ENCODE measurements around the gene MAPK8IP1.

Gene MAPK8IP1

GRCh38 chr11:45860348-45860747, 25.1 kb upstream of the MAPK8IP1 start:
- no peak for DNase-seq (ENCODE audit: low read depth)

DNA sequence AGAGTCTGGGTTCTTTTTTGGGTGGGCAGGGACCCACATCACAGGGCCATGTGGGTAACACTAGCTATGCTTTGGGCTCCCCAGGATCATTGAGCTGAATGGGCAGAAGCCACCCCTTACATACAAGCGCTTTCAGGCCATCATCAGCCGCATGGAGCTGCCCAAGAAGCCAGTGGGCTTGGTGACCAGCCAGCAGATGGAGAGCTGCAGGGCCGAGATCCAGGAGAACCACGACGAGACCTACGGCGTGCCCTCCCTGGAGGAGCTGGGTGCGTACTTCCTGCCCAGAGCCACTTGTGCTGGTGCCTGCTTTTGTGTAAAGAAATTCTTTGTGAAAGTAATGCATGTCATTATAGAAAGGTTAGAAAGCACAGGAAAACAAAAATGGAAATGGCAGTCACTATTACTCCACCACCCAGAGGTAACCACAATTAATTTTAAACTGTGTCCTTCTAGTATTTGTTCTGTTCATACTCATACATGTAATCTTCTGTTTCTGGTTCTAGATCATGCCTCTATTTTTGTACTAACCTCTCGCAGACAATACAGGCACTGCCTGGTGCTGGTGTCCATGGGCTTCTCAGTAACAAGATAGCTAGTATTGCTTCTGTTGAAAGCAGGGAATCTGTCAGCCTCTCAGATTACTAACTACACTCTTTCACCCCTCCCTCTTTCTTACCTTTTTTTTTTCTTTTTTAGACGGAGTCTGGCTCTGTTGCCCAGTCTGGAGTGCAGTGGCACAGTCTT, 24.5 kb upstream of the MAPK8IP1 start:
- no peak for DNase-seq (ENCODE audit: low read depth)

- no peak for DNase-seq (ENCODE audit: low read depth)
Observed at GRCh38 chr11:45864041-45864440, 21.4 kb upstream of the MAPK8IP1 start.

- no peak for DNase-seq (ENCODE audit: low read depth)
Observed at GRCh38 chr11:45869551-45869950, 15.9 kb upstream of the MAPK8IP1 start.

GRCh38 chr11:45870706-45871105, 14.7 kb upstream of the MAPK8IP1 start:
- DNase-seq (ENCODE audit: low read depth), result no peak

- no peak for DNase-seq (ENCODE audit: low read depth)
Observed at GRCh38 chr11:45871638-45872037, 13.8 kb upstream of the MAPK8IP1 start.

DNA sequence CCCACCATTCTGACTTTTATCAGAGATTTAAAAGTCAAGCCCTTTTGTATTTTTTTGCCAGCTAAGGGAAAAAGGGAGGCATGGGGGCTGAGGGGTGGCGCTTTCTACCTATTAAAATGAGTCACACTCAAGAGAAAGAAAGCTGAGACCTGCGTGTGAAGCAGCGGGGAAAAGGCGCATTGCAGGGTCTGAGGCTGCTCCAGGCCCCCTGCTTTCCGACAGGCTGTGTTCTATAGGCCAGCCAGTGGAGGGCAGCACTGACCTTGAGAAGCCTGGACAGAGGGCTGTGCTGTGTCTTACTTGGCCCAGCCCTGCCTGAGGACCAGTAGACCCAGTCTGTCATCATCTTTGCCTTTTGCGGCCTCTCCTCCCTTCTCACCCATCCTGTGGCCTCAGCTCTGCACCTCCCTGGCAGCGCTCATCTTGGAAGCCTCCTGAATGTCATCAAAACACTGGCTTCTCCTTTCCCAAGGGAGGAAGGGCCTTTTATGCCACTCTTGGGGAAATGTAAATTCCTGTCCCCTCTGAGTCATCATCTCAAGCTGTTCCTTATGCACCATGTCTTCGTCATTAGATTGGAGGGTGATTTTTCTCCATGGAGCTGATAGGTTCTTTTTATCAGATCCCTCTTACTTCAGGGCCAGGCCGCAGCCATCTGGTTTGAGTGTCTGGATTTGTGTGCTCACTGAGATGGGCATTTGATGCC, 12.6 kb upstream of the MAPK8IP1 start:
- peak; percentile 86 for DNase-seq (ENCODE audit: low read depth)

- DNase-seq (ENCODE audit: low read depth), result no peak
Observed at GRCh38 chr11:45876401-45876800, 9.1 kb upstream of the MAPK8IP1 start.

DNA sequence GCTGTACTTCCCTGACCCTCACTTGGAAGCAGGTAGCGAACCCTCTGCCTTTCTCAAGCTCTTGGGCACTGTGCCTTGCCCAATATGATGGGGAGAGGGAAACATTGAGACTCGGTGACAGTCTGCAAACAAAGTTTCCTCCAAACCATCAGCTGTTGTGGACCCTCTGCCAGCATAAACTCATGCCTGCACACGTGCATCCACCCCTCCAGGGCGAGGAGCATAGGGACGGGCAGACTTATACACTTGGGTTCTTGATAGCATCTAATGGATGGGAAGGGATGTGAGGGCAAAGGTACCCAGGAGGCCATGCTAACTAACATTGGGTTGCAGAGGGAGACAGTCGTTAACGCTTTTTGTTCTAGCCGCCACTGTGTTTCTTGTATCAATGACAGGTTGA, 8.2 kb upstream of the MAPK8IP1 start:
- DNase-seq (ENCODE audit: low read depth), result no peak

DNA sequence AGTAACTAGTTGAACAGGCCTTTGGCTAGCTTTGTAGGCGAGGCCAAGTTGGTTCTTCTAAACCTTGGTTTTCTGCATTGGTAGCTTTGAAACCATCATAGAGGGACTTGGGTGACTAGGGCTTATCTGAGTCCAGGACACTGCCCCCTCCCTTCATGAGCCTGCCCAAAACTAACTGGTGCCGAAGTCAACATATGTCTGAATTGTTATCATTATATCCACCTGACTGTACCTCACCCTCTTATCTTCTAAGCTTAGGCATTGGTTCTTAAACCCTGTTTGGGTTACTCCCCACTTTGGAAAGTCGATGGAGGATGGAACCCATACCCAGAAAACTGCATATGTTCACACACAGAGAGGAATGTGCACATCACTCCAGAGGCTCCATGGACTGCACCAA, 7.6 kb upstream of the MAPK8IP1 start:
- no peak for DNase-seq (ENCODE audit: low read depth)

DNA sequence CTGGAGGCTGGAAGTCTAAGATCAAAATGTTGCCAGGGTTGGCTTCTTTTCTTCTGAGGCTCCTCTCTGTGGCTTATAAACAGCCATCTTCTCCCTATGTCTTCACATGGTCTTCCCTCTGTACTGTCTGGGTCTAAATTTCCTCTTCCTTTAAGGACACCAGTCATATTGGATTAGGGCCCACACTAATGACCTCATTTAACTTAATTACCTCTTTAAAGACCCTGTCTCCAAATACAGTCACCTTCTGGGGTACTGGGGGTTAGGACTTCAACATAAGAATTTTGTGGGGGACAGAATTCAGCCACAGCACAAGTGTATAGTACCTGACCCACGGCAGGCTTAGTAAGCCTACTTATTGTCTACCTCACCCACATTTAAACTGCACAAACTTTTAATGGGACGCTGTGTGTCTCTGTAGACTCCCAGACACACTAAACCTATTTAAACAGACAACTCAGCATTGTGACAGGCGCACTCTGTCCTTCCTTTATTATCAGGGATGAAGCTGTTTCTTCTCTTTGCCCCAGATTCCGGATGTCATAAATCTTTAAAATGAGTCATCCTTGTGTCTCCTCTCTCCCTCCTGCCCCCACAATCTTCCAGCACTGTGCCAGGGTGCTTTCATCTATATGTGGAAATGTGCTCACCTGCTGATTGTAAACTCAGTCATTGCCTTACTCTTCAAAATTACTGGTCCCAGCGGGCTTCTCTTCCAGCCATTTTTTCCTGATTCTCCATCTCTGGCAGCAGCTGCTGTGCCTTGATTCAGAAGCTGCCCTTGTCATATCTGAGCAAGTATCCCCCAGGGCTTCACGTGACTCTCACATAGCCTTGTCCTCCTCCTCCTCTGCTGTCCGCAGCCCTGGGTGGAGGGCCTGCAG, 5.4 kb upstream of the MAPK8IP1 start:
- DNase-seq (ENCODE audit: low read depth), result no peak

DNA sequence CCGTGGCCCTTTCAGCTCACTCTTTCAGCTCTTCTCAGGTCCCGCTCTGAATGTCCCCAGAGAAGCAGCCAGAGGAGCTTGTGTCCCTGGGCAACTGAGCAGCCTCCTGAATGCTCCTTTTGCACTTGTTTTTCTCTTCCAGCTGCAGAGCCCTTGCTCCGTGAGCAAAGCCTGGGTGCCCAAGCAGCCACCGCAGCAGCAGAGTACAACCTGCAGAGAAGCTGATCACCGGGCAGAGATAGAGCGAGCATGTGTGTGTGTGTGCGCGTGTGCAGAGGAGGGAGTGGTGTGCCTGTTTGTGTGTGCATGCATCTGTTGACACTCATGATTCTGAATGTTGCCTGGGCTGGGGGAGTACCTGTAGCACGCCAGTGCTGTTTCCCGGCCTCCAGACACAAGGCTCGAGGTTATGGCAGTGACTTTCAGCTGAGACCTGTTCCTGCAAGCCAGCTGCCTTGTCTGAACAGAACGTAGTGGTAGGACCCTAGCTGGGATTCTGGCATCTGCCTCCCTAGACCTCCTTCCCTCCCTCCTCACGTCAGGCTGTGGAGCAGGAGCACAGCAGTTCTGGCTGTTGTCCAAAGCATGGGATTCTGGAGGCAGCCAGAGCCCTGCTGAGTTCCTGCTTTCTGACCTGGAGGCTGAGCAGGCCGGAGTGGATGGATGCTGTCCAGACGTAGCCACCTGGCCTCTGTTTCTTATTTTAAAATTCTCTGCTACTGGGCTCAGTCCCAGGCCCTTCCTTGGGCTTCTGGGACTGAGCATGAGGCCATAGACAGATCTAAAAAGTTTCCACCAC, 4.5 kb upstream of the MAPK8IP1 start:
- no peak for DNase-seq (ENCODE audit: low read depth)

DNA sequence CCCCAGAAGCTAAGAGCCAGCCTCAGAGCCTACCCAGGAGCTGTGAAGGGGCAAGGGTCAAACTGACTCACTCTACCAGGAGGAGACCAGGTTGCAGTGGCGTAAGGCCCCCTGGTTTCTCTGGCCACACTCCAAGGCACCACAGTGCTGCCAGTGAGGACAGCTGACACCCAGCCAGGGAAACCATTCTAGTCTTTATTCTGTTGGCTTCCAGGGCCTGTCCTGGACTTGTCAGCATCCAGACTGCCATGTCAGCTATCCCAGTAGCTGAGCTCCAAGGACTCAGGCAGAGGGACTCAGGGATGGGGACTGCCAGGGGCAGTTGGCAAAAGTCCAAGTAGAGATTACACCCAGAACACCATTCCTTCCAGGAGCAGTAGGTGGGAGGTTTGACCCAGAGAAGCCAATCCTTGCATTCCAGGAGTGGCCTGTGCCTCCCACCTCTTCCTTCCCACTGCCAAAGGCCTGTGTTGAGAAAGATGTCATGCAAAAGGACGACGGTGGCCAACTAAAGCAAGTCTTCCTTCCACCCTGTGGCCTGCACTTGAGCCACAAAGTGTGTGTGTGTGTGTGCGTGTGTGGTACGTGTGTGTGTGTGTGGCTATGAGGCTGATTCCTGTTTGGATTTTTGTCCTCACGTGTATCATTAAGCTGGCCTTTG, 3.6 kb upstream of the MAPK8IP1 start:
- no peak for DNase-seq (ENCODE audit: low read depth)

DNA sequence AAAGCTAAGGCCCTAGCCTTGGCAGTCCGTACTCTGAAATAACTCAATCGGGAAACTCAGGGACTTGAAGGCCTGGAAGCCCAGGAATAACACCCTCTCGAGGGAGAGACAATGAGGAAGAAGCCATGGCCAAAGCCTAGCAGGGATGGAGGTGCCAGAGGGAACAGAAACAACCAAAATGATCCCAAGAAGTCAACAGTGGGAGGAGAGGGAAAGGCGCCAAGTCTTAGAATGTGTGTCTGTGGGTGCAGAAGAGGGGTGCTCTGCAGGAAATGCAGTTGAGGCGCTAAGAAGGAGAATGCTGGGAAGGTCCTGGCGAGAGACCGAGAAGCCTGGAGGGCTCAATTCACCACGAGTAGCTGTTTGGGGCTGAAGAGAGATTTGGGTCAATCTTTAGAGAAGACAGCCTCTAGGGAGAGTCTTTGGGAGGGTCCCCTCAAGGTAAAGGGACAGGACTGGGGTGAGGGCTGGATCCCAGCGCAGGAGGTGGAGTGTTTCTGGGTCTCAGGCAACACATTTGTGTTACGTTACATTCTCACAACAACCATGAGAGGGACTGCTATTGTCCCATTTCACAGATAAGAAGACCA, 760 bp upstream of the MAPK8IP1 start:
- DNase-seq (ENCODE audit: low read depth), result no peak

DNA sequence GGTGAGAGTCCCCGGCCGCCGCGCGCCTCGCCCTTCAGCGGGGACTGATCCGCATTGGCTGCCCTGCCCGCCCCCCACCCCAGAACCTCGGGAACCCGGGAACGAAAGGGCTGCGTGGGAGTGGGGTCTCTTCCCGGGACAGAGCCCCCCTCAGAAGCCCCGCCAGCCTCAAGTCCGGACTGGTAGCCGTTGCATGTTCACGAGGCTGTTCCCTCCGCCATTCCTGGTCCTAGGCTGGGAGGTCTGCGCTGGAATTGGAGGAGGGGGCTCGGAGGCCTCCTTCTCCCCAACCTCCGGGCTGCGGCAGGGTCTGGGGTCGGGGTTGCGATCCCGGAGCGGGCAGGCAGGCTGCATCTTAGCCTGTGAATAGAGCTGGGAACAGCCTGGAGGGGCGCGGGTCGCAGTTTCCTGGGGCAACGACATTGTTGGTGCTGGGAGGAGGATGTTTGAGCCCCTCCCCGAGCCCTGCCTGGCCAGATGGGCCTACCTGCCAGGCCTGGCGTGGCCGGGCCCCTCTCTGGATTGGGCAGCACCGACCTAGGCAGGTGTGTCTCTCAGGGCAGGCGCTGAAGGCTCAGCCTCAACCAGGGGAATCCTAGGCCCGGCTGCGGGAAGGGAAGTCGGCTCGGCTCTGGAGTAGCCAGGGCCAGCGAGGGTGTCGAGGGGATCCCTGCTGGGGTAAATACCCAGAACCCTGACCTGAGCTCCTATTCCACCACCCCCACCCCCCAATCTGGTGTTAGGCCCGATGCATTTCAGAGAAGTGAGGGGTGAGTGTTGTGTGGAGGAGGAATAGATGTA, 670 bp downstream of the MAPK8IP1 start:
- no peak for DNase-seq (ENCODE audit: low read depth)

GRCh38 chr11:45886816-45887520, 1.5 kb downstream of the MAPK8IP1 start:
- DNase-seq (ENCODE audit: low read depth), result no peak

DNA sequence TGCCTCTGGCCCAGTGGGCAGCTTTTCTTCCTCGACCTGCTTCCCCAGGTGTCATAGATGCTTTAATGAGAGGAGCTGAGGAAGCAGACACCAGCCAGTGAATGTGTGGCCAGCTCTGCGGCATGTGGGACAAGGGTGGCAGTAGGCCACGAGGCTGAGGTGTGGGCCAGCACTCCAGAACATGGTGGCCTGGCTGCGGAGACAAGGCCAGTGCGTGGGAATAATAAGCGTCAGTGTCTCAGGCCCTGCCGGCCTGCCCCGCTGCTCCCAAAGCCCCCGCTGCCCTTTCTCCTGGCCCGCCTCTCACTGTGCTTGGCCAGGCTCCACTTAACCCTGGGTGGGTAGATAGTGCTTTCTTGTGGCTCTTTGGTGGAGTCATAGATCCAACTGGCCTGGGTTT, 2.1 kb downstream of the MAPK8IP1 start:
- no peak for DNase-seq (ENCODE audit: low read depth)

- no peak for DNase-seq (ENCODE audit: low read depth)
Observed at GRCh38 chr11:45889555-45889954, 4.1 kb downstream of the MAPK8IP1 start.

DNA sequence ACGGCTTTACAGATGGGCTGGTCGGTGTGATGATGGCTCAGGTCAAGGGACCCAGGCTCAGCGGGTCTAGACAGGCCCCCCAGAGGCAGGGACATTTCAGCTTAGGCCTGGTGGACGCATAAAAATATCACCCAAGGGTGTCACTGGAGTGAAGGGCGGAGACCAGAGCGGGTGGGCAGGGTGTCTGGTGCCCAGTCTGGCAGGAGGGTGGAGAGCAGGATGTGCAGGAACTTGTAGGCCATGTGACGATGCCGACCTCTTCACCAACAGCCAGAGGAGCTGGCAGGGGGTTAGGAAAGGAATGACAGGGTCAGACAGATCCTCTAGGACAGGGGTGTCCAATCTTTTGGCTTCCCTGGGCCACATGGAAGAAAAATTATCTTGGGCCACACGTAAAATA, 4.5 kb downstream of the MAPK8IP1 start:
- DNase-seq (ENCODE audit: low read depth), result no peak

All from non-pigmented ciliary epithelial cell (primary cell).